K562 (cell line): ENCODE measurements around the gene SOCS7. TPM values are rescaled to one million over a fixed set of nuclear protein-coding genes. Genes with fewer than 3 reads are reported as not detected.

Experiments used
- ATAC-seq: fragments of 200-7000 bp; cut with Tn5 transposase; 3 replicates; pipeline ENCODE4 v1.9.1; 2020; ENCODE audit warnings: moderate library complexity
- BruUV-seq: library from RNA; stranded (reverse); fragments of 400-500 nt; replicated peaks from 2 replicates; lab custom pipeline; 2021; lab: Mats Ljungman, UMichigan
- CTCF ChIA-PET: fragments of 300-600 bp; formaldehyde crosslinking; extraction: SDS; loops from one replicate; lab custom pipeline; 2021; ENCODE audit warnings: low intra/inter-chr PET ratio; lab: Yijun Ruan, JAX
- POLR2A ChIA-PET: fragments of 300-600, 350-650 bp; sonication (Branson Sonifier 250); formaldehyde crosslinking; extraction: SDS; loops from one replicate; lab custom pipeline; 2021; ENCODE audit warnings: antibody characterized with exemption, inconsistent platforms; lab: Yijun Ruan, JAX
- DNase-seq, 4 experiments: peaks; one replicate each; pipeline versions ENCODE4 v3.0.0 to v3.0.0-alpha.2; 2011 to 2018; ENCODE audit warnings: low spot score in 3 of 4, mixed read lengths in 3 of 4; ENCODE audit errors: extremely low read depth in 1 of 4
- FAIRE-seq: peaks from 2 replicates; lab custom pipeline; 2011; peaks lifted over from hg19 to GRCh38; lab: Jason Lieb, UNC
- H2AFZ ChIP-seq: 2 replicates; pipeline ENCODE4 v1.6.0; 2011; ENCODE audit warnings: low read depth, low read length, control low read depth, inconsistent platforms
- H3K27ac ChIP-seq: fragments of 200-600 bp; 3 replicates; pipeline ENCODE4 v1.8.0; 2011; ENCODE audit warnings: low read depth, mild to moderate bottlenecking, control low read depth, inconsistent platforms, low read length, moderate library complexity, mixed read lengths; ENCODE audit errors: extremely low read depth
- H3K27me3 ChIP-seq, 2 experiments: fragments of 300-600 bp in 1 of 2; 2 replicates in 1 of 2; 3 replicates in 1 of 2; pipeline versions ENCODE4 v1.6.0 to v1.8.0; 2011; ENCODE audit warnings: inconsistent platforms in 2 of 2, low read length in 2 of 2, mild to moderate bottlenecking in 1 of 2, mixed read lengths in 1 of 2, moderate library complexity in 1 of 2; ENCODE audit not compliant: control insufficient read depth in 2 of 2, insufficient read depth in 2 of 2
- H3K36me3 ChIP-seq: fragments of 300-600 bp; 3 replicates; pipeline ENCODE4 v1.8.0; 2011; ENCODE audit warnings: mild to moderate bottlenecking, low read length, inconsistent platforms; ENCODE audit not compliant: control insufficient read depth, insufficient read depth
- H3K4me1 ChIP-seq, 2 experiments: fragments of 200-600 bp in 1 of 2; replicated peaks in 1 of 2; 2 replicates in 1 of 2; 3 replicates in 1 of 2; pipeline versions ENCODE4 v1.5.1 to v1.8.0; 2011; ENCODE audit warnings: inconsistent platforms in 2 of 2, low read length in 2 of 2, mild to moderate bottlenecking in 1 of 2, mixed read lengths in 1 of 2, moderate library complexity in 1 of 2; ENCODE audit not compliant: control insufficient read depth in 2 of 2, insufficient read depth in 2 of 2
- H3K4me2 ChIP-seq: 2 replicates; pipeline ENCODE4 v1.6.1; 2011; ENCODE audit warnings: low read length, control low read depth, inconsistent platforms, mixed read lengths; ENCODE audit not compliant: insufficient read depth
- H3K4me3 ChIP-seq: fragments of 200-600 bp; sonication (generic), shearing (Covaris generic); 2 replicates; pipeline ENCODE4 v1.5.1; 2016; ENCODE audit warnings: control low read depth, inconsistent platforms
- H3K79me2 ChIP-seq: fragments of 200-600 bp; 3 replicates; pipeline ENCODE4 v1.8.0; 2011; ENCODE audit warnings: low read length, inconsistent platforms; ENCODE audit not compliant: control insufficient read depth, insufficient read depth
- H3K9ac ChIP-seq, 2 experiments: 2 replicates each; pipeline versions ENCODE4 v1.6.0 to v1.6.1; 2011; ENCODE audit warnings: low read depth in 2 of 2, low read length in 2 of 2, control low read depth in 1 of 2, inconsistent platforms in 1 of 2, mild to moderate bottlenecking in 1 of 2, mixed read lengths in 1 of 2; ENCODE audit not compliant: insufficient read depth in 1 of 2
- H3K9me1 ChIP-seq: one replicate; pipeline ENCODE4 v1.6.0; 2011; ENCODE audit warnings: inconsistent platforms, mild to moderate bottlenecking, low read length, moderate library complexity; ENCODE audit not compliant: control insufficient read depth, insufficient read depth
- H3K9me3 ChIP-seq: replicated peaks from 2 replicates; pipeline ENCODE4 v1.5.1; 2011; ENCODE audit warnings: low read depth, low read length, inconsistent platforms; ENCODE audit not compliant: control insufficient read depth, insufficient read depth
- H4K20me1 ChIP-seq: replicated peaks from 2 replicates; pipeline ENCODE4 v1.6.1; 2011; ENCODE audit warnings: low read length, inconsistent platforms, mixed read lengths; ENCODE audit not compliant: control insufficient read depth, insufficient read depth
- ELF2 ChIP-seq: fragments of 250-450 bp; sonication (Bioruptor Pico); IDR thresholded peaks from 2 replicates; pipeline ENCODE4 v1.5.0; 2021; ENCODE audit warnings: mild to moderate bottlenecking
- GABPA ChIP-seq: fragments of 200-800 bp; sonication (Bioruptor generic); conservative IDR thresholded peaks from 2 replicates; pipeline ENCODE4 v1.6.1; 2016; ENCODE audit warnings: low read depth, missing genetic modification characterization, missing compliant biosample characterization
- IFI16 ChIP-seq: fragments of 250-450 bp; sonication (Bioruptor Pico); IDR thresholded peaks from 2 replicates; pipeline ENCODE4 v2.1.2; 2022; ENCODE audit warnings: mild to moderate bottlenecking, inconsistent platforms
- JUND ChIP-seq, 2 experiments: IDR thresholded peaks; 2 replicates in 1 of 2; 3 replicates in 1 of 2; pipeline ENCODE4 v1.6.1; 2011; ENCODE audit warnings: borderline replicate concordance in 2 of 2, low read depth in 2 of 2, low read length in 2 of 2, improper control_type of control experiment in 1 of 2, missing biosample characterization in 1 of 2, missing genetic modification characterization in 1 of 2, missing genetic modification reagents in 1 of 2
- MAFK ChIP-seq: IDR thresholded peaks from 2 replicates; pipeline ENCODE4 v1.6.1; 2011; ENCODE audit warnings: low read length, improper control_type of control experiment
- RBM17 ChIP-seq: fragments of 200-400 bp; formaldehyde crosslinking; IDR thresholded peaks from 2 replicates; pipeline ENCODE4 v1.6.1; 2017; ENCODE audit warnings: low read depth, mild to moderate bottlenecking, low read length, borderline replicate concordance
- SMARCB1 ChIP-seq: IDR thresholded peaks from 2 replicates; pipeline ENCODE4 v1.6.1; 2011; ENCODE audit warnings: improper control_type of control experiment, low read depth; ENCODE audit not compliant: insufficient read length
- SUPT5H ChIP-seq: fragments of 450-650 bp; IDR thresholded peaks from 2 replicates; pipeline ENCODE4 v1.6.1; 2016
- TCFL5 ChIP-seq: fragments of 250-450 bp; sonication (Bioruptor Pico); conservative IDR thresholded peaks from 2 replicates; pipeline ENCODE4 v1.6.1; 2021; ENCODE audit warnings: mild to moderate bottlenecking, moderate library complexity, matching md5 sums
- TFAM ChIP-seq: fragments of 250-450 bp; sonication (Bioruptor Pico); conservative IDR thresholded peaks from 2 replicates; pipeline ENCODE4 v1.5.0; 2021; ENCODE audit warnings: mild to moderate bottlenecking, moderate library complexity
- ZC3H11A ChIP-seq: IDR thresholded peaks from 2 replicates; pipeline ENCODE4 v1.6.1; 2012; ENCODE audit warnings: low read depth, low read length, improper control_type of control experiment
- ZKSCAN1 ChIP-seq: fragments of 150-350 bp; IDR thresholded peaks from 2 replicates; pipeline ENCODE4 v1.6.1; 2016; ENCODE audit warnings: low read depth, low read length
- ZNF3 ChIP-seq: fragments of 250-450 bp; sonication (Bioruptor Pico); IDR thresholded peaks from 2 replicates; pipeline ENCODE4 v1.5.0; 2021; ENCODE audit warnings: mild to moderate bottlenecking, moderate library complexity
- WGBS: fragments of 100-300 bp; shearing (Covaris generic); methylation state at CpG from one replicate; pipeline ENCODE4 v1.1.6; 2016; ENCODE audit warnings: low coverage, mixed read lengths; ENCODE audit not compliant: insufficient coverage; ENCODE audit errors: missing lambda C conversion rate; 5-methylcytosine and 5-hydroxymethylcytosine counted together
- in situ Hi-C: fragments of 300-500 bp; cut with MboI; formaldehyde crosslinking; loops from 4 replicates; pipeline ENCODE4 v1.15.0; 2018; ENCODE audit warnings: inconsistent platforms, mixed read lengths
- intact Hi-C: fragments of 100-400 bp; cut with micrococcal nuclease; formaldehyde crosslinking; loops from 2 replicates; pipeline ENCODE4 v1.14.2; 2022
- polyA plus RNA-seq, 8 experiments: library from polyadenylated mRNA; depleted of rRNA in 4 of 8; stranded (reverse) in 5 of 8; unstranded in 3 of 8; fragments of >200 nt; fragmentation: Nextera tagmentation in 2 of 8; fragmentation: Illumina TruSeq in 1 of 8; extraction: Ambion mirVana in 2 of 8; extraction: Trizol in 1 of 8; gene quantifications; 2 replicates each; pipeline versions ENCODE4 v1.2.1 to v1.2.3, GENCODE V29; 2011 to 2014; ENCODE audit warnings: inconsistent platforms in 1 of 8, missing spikeins in 1 of 8
- total RNA-seq, 7 experiments: library from RNA; depleted of rRNA in 6 of 7; stranded (reverse); fragments of >200 nt in 6 of 7; fragmentation: Illumina TruSeq in 2 of 7; extraction: Trizol in 2 of 7; gene quantifications; 2 replicates each; pipeline versions ENCODE4 v1.2.1 to v1.2.3, GENCODE V29; 2011 to 2021; ENCODE audit warnings: low replicate concordance in 1 of 7
- TF ChIP-seq, protein P1 (sequence below): IDR thresholded peaks from 2 replicates; pipeline ENCODE4 v1.6.1; 2011; ENCODE audit not compliant: insufficient read length; ENCODE audit errors: extremely low read depth

Gene SOCS7
- total and polyA plus RNA-seq, 9 of the 15 experiments (the other 6 are each of a cell fraction or from before 2014, with no cell fraction given): 0.94 to 14.5 (median 8.2) TPM

DNA sequence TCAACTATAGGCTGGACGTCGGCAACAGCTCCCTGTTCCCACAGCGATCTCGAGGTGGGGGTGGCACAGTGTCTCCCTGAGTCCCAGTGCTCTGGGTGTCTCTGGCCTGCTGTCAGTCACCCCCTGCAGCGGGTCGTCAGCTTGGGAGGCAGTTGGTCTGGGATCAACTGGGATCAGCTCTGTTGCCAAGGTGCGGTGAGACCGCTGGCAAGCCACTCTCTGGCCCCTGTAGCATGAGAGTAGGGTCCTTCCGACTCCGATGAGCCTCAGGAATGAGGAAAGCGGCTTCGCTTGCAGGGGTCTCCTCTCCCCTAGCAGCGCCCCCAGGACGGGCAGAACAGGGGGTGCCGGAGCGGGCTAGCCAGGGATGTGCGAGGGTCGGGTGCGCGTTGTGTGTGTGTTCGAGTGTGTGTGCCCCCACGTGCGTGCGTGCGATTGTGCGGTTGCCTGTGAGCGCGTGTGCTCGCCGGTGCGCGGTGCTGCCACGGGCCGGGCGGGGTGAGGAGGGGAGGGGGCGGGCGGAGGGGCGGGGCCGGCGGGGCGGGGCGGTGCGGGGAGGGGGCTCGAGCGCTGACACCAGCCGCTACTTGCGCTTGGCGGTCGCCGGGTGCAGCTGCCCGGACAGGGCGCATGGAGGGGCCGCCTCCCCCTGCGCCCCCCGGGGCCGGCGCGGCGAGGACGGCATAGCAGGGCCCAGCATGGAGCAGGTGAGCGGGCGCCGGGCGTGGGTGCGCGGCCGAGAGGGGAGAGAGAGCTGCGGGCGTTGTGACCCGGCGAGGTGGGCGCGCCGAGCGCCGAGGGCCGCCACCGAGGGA, 67.3 kb downstream of the SOCS7 start:
- intact Hi-C loops: no loop called here
- Histone ChIP-seq H3K27ac (no peak overlapping the region), H4K20me1 (peaks cover 8% of the 10 kb centered on the region), H3K36me3 (no peaks in the 10 kb centered on the region), H3K27me3 (peaks cover 14 to 48% of the 10 kb centered on the region in 2 experiments; a peak in 4 of 5 replicates), H3K79me2 (no peaks in the 10 kb centered on the region), H3K4me3 (no peak overlapping the region), H3K9me3 (no peaks in the 10 kb centered on the region), H3K4me1 (peaks cover 30 to 41% of the 10 kb centered on the region in 2 experiments), H2AFZ (no peak overlapping the region), H3K9me1 (no peaks in the 10 kb centered on the region), H3K9ac (peak overlapping the region in 1 of 2 experiments; percentile 18; a peak in 1 of 4 replicates), H3K4me2 (no peak overlapping the region)
- FAIRE-seq (no peak), DNase-seq (peak in 2 of 4 experiments; percentile 66 to 67), ATAC-seq (no peak)
- no TSS peak for BruUV-seq
- CTCF ChIA-PET: no interaction called here
- POLR2A ChIA-PET: no interaction called here
- in situ Hi-C loops: no loop called here
- WGBS: 11% methylated on average over 43 of the region's 78 CpGs
- TF ChIP-seq ELF2 (CRISPR knock-in tag) (no peak), ZC3H11A (no peak), RBM17 (no peak), MAFK (no peak), ZNF3 (CRISPR knock-in tag) (no peak), SUPT5H (no peak), TCFL5 (CRISPR knock-in tag) (no peak), JUND (IDR thresholded peaks at IDR 0.05; ENCODE audit: borderline replicate concordance, low read depth, low read length) (no peak), JUND (tag; IDR thresholded peaks at IDR 0.05; ENCODE audit: borderline replicate concordance, low read depth, low read length) (no peak), GABPA (tag) (no peak), TFAM (CRISPR knock-in tag) (no peak), IFI16 (CRISPR knock-in tag) (no peak), SMARCB1 (no peak), ZKSCAN1 (no peak)
- TF ChIP-seq, protein P1, sequence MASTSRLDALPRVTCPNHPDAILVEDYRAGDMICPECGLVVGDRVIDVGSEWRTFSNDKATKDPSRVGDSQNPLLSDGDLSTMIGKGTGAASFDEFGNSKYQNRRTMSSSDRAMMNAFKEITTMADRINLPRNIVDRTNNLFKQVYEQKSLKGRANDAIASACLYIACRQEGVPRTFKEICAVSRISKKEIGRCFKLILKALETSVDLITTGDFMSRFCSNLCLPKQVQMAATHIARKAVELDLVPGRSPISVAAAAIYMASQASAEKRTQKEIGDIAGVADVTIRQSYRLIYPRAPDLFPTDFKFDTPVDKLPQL: no peak
